ENCODE data around the gene TMEM9B. TPM values are rescaled to one million over a fixed set of nuclear protein-coding genes. Genes with fewer than 3 reads are reported as not detected.

Gene TMEM9B
- polyA plus RNA-seq, 2 of the 4 experiments (the other 2 are of a cell fraction): 35.1 to 47.3 TPM

DNA sequence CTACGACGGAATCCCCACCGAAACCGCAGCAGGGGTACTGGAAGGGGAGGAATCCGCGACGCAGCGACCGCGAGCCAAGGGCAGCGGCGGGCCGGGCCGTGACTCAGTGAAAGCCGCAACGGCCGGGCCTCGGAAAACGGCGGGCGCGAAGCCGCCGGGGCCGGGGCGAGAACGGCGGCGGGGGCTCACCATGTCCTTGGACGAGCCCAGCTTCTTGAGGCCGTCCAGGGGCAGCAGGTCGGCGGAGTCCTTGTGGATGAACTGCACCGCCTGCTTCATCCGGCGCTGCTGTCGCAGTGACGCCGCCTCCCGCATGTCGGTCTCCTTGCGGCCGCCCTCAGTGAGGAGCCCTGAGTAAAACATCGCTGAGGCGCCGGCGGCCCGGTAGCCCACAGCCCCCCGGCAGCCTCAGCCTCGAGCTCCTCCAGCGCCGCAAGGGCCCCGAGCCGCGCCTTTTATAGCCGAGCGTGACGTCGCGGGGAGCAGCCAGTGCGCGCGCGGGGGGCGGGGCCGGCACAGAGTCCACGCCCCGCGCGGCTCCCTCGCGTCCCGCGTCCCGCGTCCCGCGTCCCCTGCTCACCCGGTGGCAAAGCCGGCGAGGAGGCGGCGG is 39.4 kb upstream of the TMEM9B start, which contains the start of gene NRIP3:
Gene NRIP3, minus strand, starts transcription at position 429 of the 610 bp plus-strand sequence. Its CDS starts 66 bp downstream, at position 363.
- WGBS (ENCODE audit: missing lambda C conversion rate): 6% methylated on average over 38 of the region's 83 CpGs
- ChIA-PET POLR2A (interaction anchor here (0.6 to 1.4 kb wide), 3 partner anchors 9 to 50 kb away, joined by 4 to 8 read pairs (median 5); no protein-coding TSS in a partner anchor), CTCF (interaction anchor here (1.0 to 1.9 kb wide), 3 partner anchors 12 to 134 kb away, joined by 3 to 4 read pairs (median 3); no protein-coding TSS in a partner anchor)
- Histone ChIP-seq H3K27ac (peak within 1 kb of the TSS in 1 of 2 experiments; percentile 82; a peak in 4 of 6 replicates), H3K9me3 (no peaks in the 10 kb centered on the region), H3K4me2 (peak within 1 kb of the TSS; percentile 91), H3K4me1 (peaks cover 4% of the 10 kb centered on the region; the same call in 1 of the 3 replicates), H3K4me3 (peak within 1 kb of the TSS; percentile 50)
- no peak for FAIRE-seq
- peak; percentile 43 to 48 for DNase-seq (ENCODE audit: low read depth in 1 of 2, low spot score in 1 of 2)
- ATAC-seq: peak; percentile 67 to 88
- peak; percentile 73; the same call in 1 of the 2 replicates for TF ChIP-seq RNF2 (IDR thresholded peaks at IDR 0.05; ENCODE audit: borderline replicate concordance, low read depth)
- 0 out of 2 replicates have a peak, but pooled peaks have one; percentile 6 for TF ChIP-seq POLR2A (IDR thresholded peaks at IDR 0.05; ENCODE audit: low read length)
- TF ChIP-seq, protein P1, sequence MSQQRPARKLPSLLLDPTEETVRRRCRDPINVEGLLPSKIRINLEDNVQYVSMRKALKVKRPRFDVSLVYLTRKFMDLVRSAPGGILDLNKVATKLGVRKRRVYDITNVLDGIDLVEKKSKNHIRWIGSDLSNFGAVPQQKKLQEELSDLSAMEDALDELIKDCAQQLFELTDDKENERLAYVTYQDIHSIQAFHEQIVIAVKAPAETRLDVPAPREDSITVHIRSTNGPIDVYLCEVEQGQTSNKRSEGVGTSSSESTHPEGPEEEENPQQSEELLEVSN (IDR thresholded peaks at IDR 0.05; ENCODE audit: borderline replicate concordance, low read depth): peak; percentile 97
- TF ChIP-seq JUN (IDR thresholded peaks at IDR 0.05): 0 out of 5 replicates have a peak, but pooled peaks of 1 of the 2 experiments have one; percentile 45
- no peak for TF ChIP-seq HOXB13 (CRISPR knock-in tag; IDR thresholded peaks at IDR 0.05; ENCODE audit: low read depth)
- TF ChIP-seq, protein P2, sequence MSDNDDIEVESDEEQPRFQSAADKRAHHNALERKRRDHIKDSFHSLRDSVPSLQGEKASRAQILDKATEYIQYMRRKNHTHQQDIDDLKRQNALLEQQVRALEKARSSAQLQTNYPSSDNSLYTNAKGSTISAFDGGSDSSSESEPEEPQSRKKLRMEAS (IDR thresholded peaks at IDR 0.05): peak; percentile 93

DNA sequence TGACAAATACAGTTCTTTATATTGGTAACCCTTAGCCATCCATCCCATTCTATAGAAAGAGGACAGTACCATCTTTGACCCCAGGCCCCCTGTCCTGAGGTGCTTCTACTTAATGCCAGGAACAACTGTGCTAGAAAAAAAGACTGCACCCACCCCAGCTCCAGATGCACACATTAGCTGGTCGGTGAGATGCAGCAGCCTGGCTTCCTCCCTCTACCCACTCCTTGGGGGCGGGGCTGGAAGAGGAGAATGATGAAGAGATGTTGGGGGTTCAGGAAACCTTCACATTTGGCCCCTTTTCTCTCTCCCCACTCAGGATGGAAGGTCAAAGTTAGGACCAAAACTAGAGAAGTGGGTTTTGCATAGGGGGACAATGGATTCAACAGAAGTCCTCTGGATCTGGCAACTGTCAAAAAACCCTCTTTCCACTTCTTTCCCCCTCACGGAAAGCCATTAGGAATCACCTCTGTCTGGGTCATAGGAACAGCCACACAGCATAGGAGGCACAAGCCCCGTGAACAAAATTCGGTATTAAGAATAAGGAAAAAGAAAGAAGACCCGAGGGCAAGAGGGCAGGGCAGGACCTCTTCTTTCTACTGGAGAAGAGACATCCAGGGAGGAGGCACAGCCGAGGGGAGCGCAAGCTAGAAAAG is 38.8 kb upstream of the TMEM9B start:
- no peak for ATAC-seq
- TF ChIP-seq EHF (CRISPR knock-in tag; IDR thresholded peaks at IDR 0.05) (no peak), FOSB (CRISPR knock-in tag; IDR thresholded peaks at IDR 0.05) (no peak)
- TF ChIP-seq, protein P3, sequence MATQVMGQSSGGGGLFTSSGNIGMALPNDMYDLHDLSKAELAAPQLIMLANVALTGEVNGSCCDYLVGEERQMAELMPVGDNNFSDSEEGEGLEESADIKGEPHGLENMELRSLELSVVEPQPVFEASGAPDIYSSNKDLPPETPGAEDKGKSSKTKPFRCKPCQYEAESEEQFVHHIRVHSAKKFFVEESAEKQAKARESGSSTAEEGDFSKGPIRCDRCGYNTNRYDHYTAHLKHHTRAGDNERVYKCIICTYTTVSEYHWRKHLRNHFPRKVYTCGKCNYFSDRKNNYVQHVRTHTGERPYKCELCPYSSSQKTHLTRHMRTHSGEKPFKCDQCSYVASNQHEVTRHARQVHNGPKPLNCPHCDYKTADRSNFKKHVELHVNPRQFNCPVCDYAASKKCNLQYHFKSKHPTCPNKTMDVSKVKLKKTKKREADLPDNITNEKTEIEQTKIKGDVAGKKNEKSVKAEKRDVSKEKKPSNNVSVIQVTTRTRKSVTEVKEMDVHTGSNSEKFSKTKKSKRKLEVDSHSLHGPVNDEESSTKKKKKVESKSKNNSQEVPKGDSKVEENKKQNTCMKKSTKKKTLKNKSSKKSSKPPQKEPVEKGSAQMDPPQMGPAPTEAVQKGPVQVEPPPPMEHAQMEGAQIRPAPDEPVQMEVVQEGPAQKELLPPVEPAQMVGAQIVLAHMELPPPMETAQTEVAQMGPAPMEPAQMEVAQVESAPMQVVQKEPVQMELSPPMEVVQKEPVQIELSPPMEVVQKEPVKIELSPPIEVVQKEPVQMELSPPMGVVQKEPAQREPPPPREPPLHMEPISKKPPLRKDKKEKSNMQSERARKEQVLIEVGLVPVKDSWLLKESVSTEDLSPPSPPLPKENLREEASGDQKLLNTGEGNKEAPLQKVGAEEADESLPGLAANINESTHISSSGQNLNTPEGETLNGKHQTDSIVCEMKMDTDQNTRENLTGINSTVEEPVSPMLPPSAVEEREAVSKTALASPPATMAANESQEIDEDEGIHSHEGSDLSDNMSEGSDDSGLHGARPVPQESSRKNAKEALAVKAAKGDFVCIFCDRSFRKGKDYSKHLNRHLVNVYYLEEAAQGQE (IDR thresholded peaks at IDR 0.05): no peak
- FAIRE-seq: no peak
- peak overlapping the region; percentile 50 for H3K4me3 ChIP-seq
- DNase-seq (ENCODE audit: low read depth in 1 of 2, low spot score in 1 of 2): no peak
- ChIA-PET CTCF (interaction anchor here (1.0 to 1.9 kb wide), 3 partner anchors 11 to 135 kb away, joined by 3 to 4 read pairs (median 3); no protein-coding TSS in a partner anchor), POLR2A (interaction anchor here (0.6 to 1.4 kb wide), 3 partner anchors 9 to 51 kb away, joined by 4 to 8 read pairs (median 5); no protein-coding TSS in a partner anchor)
- no peaks in the 10 kb centered on the region for H3K9me3 ChIP-seq
- WGBS (ENCODE audit: missing lambda C conversion rate): 33% methylated on average over 8 of the region's 8 CpGs
- H3K4me2 ChIP-seq: peak overlapping the region; percentile 91
- H3K27ac ChIP-seq: peak overlapping the region in 1 of 2 experiments; percentile 82; a peak in 4 of 6 replicates
- H3K4me1 ChIP-seq: peaks cover 4% of the 10 kb centered on the region; the same call in 1 of the 3 replicates

DNA sequence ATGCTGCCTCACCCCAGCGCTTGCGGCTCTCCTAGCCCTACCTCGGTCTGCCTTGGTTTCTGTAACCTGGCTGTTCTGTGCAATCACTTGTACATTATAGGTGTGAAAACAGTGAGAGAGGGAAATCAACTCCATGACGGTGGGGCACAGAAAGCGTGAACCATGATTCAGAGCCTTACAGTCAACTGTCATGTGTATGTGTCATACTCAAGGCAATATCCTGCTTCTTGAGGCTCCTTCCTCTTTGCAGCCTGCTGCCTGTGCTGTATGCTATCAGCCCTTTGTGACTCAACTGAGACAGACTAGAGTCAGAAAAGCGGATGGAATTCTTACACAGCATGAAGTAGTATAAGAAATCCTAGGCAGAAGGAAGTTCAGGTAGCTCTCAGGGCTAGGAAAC is 37.5 kb upstream of the TMEM9B start:
- FAIRE-seq: no peak
- ChIA-PET CTCF (interaction anchor here (1.9 kb wide), 1 partner anchor 10 kb away, joined by 4 read pairs; no protein-coding TSS in a partner anchor), POLR2A (no interaction called here)
- no peak for DNase-seq (ENCODE audit: low read depth in 1 of 2, low spot score in 1 of 2)
- WGBS (ENCODE audit: missing lambda C conversion rate): 66% methylated on average over 6 of the region's 6 CpGs
- TF ChIP-seq CHD2 (IDR thresholded peaks at IDR 0.05; ENCODE audit: low read length, partially characterized antibody): no peak
- TF ChIP-seq, protein P3 (IDR thresholded peaks at IDR 0.05): no peak
- no peak for TF ChIP-seq TP53 (CRISPR knock-in tag; IDR thresholded peaks at IDR 0.05)
- no peak for TF ChIP-seq POLR2AphosphoS2 (conservative IDR thresholded peaks at IDR 0.05; ENCODE audit: low read length)
- no peak for TF ChIP-seq MAZ (IDR thresholded peaks at IDR 0.05; ENCODE audit: borderline replicate concordance, low read depth, low read length)
- TF ChIP-seq GATA3 (IDR thresholded peaks at IDR 0.05; ENCODE audit: borderline replicate concordance): no peak
- no peak for TF ChIP-seq NR3C1 (IDR thresholded peaks at IDR 0.05)
- TF ChIP-seq KDM5A (IDR thresholded peaks at IDR 0.05): no peak
- TF ChIP-seq, protein P4, sequence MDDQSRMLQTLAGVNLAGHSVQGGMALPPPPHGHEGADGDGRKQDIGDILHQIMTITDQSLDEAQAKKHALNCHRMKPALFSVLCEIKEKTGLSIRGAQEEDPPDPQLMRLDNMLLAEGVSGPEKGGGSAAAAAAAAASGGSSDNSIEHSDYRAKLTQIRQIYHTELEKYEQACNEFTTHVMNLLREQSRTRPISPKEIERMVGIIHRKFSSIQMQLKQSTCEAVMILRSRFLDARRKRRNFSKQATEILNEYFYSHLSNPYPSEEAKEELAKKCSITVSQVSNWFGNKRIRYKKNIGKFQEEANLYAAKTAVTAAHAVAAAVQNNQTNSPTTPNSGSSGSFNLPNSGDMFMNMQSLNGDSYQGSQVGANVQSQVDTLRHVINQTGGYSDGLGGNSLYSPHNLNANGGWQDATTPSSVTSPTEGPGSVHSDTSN (IDR thresholded peaks at IDR 0.05): no peak
- no peak for TF ChIP-seq EP300 (IDR thresholded peaks at IDR 0.05)
- TF ChIP-seq FOSL2 (IDR thresholded peaks at IDR 0.05): no peak
- no peak for TF ChIP-seq FOSL2 (CRISPR knock-in tag; IDR thresholded peaks at IDR 0.05)
- ATAC-seq: peak; percentile 13 to 30; a peak in 2 of 6 replicates
- no peak overlapping the region for H3K4me3 ChIP-seq
- peaks cover 4% of the 10 kb centered on the region; the same call in 1 of the 3 replicates for H3K4me1 ChIP-seq
- H3K4me2 ChIP-seq: no peak overlapping the region
- no peaks in the 10 kb centered on the region for H3K9me3 ChIP-seq
- H3K27ac ChIP-seq: no peak overlapping the region

All from A549 (cell line).